Gastroesophageal sphincter (tissue), 4 donors: ENCODE measurements around the gene MLLT1. TPM values are rescaled to one million over a fixed set of nuclear protein-coding genes. Genes with fewer than 3 reads are reported as not detected.
A peak's percentile ranks its signal among the peaks of the same experiment; 100 is the strongest.

ENCODE experiments used
- ATAC-seq: fragments of 150-250 bp; one replicate; pipeline ENCODE4 v1.9.1; 2016; ENCODE audit warnings: mild to moderate bottlenecking, moderate library complexity
- H3K27ac ChIP-seq, 4 donors: fragments of 200-600 bp; sonication (generic) in 3 of 4; 1 replicate in 3 of 4; 2 replicates in 1 of 4; pipeline ENCODE4 v1.5.1; 2016 to 2019
- H3K27me3 ChIP-seq: fragments of 200-600 bp; sonication (generic); one replicate; pipeline ENCODE4 v1.5.1; 2019
- H3K36me3 ChIP-seq, 2 donors: fragments of 200-600 bp; sonication (generic); one replicate each; pipeline ENCODE4 v1.5.1; 2019; ENCODE audit warnings: control low read depth in 1 of 2
- H3K4me1 ChIP-seq, 3 donors: fragments of 200-600 bp; sonication (generic); 1 replicate in 2 of 3; 2 replicates in 1 of 3; pipeline ENCODE4 v1.5.1; 2016 to 2019; ENCODE audit warnings: control low read depth in 2 of 3
- H3K4me3 ChIP-seq, 2 donors: fragments of 200-600 bp; sonication (generic); one replicate each; pipeline ENCODE4 v1.5.1; 2019; ENCODE audit warnings: mild to moderate bottlenecking in 1 of 2, moderate library complexity in 1 of 2
- H3K9me3 ChIP-seq, 3 donors: fragments of 200-600 bp; sonication (generic); one replicate each; pipeline ENCODE4 v1.5.1; 2017 to 2019; ENCODE audit warnings: control low read depth in 2 of 3
- CTCF ChIP-seq, 4 experiments: fragments of 200-600 bp in 2 of 4; fragments of 450-650 bp in 2 of 4; sonication (generic) in 1 of 4; IDR thresholded peaks; one replicate each; pipeline ENCODE4 v1.5.1; 2017 to 2019; ENCODE audit warnings: antibody characterized with exemption in 4 of 4, mild to moderate bottlenecking in 2 of 4, moderate library complexity in 2 of 4
- EP300 ChIP-seq: sonication (generic); formaldehyde crosslinking; IDR thresholded peaks from one replicate; pipeline ENCODE4 v1.6.1; 2017; ENCODE audit warnings: antibody characterized with exemption, mild to moderate bottlenecking
- POLR2A ChIP-seq, 2 donors: fragments of 450-650 bp; IDR thresholded peaks; one replicate each; pipeline ENCODE4 v1.6.1; 2017; ENCODE audit warnings: antibody characterized with exemption in 2 of 2, mild to moderate bottlenecking in 2 of 2, moderate library complexity in 1 of 2
- POLR2AphosphoS5 ChIP-seq: sonication (generic); formaldehyde crosslinking; IDR thresholded peaks from one replicate; pipeline ENCODE4 v1.6.1; 2017; ENCODE audit warnings: antibody characterized with exemption
- WGBS, 2 donors: methylation state at CpG; one replicate each; pipeline ENCODE4 v1.1.5; 2018; ENCODE audit warnings: low coverage in 1 of 2; 5-methylcytosine and 5-hydroxymethylcytosine counted together
- total RNA-seq, 4 donors: library from RNA; depleted of rRNA; stranded (reverse); fragments of >200 nt; gene quantifications; one replicate each; pipeline ENCODE4 v1.1.0, GENCODE V29; 2016

MLLT1 gene
- total RNA-seq, 4 donors from 2014 or later, result 21.4 to 42.5 (median 23.8) TPM

GRCh38 chr19:6248844-6249243, 30.9 kb downstream of the MLLT1 start:
- Histone ChIP-seq H3K4me1 (peaks cover 0 to 53% (median 0%) of the 10 kb centered on the region in 3 donors), H3K27me3 (no peaks in the 10 kb centered on the region), H3K4me3 (no peak overlapping the region), H3K27ac (peak overlapping the region in 2 of 4 donors; percentile 32 to 50), H3K9me3 (no peaks in the 10 kb centered on the region), H3K36me3 (no peaks in the 10 kb centered on the region)
- TF ChIP-seq POLR2AphosphoS5, result no peak
- no peak for TF ChIP-seq EP300
- TF ChIP-seq CTCF (IDR thresholded peaks at IDR 0.05), result no peak
- TF ChIP-seq POLR2A (IDR thresholded peaks at IDR 0.05), result no peak
- ATAC-seq, result no peak
- 21 to 48% methylated on average over 6 of the region's 6 CpGs for WGBS, 2 donors

DNA sequence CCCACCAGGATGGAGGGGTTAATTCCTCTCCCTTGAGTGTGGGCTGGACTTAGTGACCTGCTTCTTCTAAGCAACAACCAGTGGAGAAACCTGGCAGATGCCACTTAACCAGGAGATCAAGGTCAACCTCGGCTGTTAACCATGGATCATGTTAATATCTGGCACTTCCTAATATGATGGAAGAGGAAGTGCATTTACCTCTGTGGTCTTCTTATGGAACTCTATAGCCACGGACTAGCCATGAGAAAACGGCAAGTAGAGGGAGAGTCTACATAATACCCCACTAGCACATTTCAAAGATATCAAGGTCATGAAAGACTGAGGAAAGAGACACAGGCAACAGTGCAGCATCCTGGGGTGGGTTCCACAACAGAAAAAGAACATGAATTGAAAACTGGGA, 31.4 kb downstream of the MLLT1 start:
- ATAC-seq, result no peak
- H3K27ac ChIP-seq, result peak overlapping the region in 2 of 4 donors; percentile 32 to 50
- H3K9me3 ChIP-seq, result no peaks in the 10 kb centered on the region
- WGBS, 2 donors, result 67 to 75% methylated on average over 2 to 3 of the region's 3 CpGs
- no peaks in the 10 kb centered on the region for H3K27me3 ChIP-seq
- TF ChIP-seq POLR2A (IDR thresholded peaks at IDR 0.05) (no peak), EP300 (no peak), POLR2AphosphoS5 (no peak), CTCF (IDR thresholded peaks at IDR 0.05) (no peak)
- H3K4me3 ChIP-seq, result no peak overlapping the region
- H3K36me3 ChIP-seq, result no peaks in the 10 kb centered on the region
- H3K4me1 ChIP-seq, result peaks cover 0 to 58% (median 3%) of the 10 kb centered on the region in 3 donors

GRCh38 chr19:6247007-6247288, 32.8 kb downstream of the MLLT1 start:
- WGBS, 2 donors, result 80 to 98% methylated on average over 1 to 5 of the region's 7 CpGs
- Histone ChIP-seq H3K4me3 (no peak overlapping the region), H3K9me3 (no peaks in the 10 kb centered on the region), H3K27ac (no peak overlapping the region), H3K27me3 (no peaks in the 10 kb centered on the region), H3K4me1 (peaks cover 0 to 70% (median 13%) of the 10 kb centered on the region in 3 donors), H3K36me3 (no peaks in the 10 kb centered on the region)
- no peak for ATAC-seq
- TF ChIP-seq CTCF (IDR thresholded peaks at IDR 0.05) (no peak), POLR2A (IDR thresholded peaks at IDR 0.05) (no peak), EP300 (no peak), POLR2AphosphoS5 (no peak)

- ATAC-seq, result no peak
- Histone ChIP-seq H3K27ac (no peak overlapping the region), H3K36me3 (no peaks in the 10 kb centered on the region), H3K27me3 (no peaks in the 10 kb centered on the region), H3K4me3 (no peak overlapping the region), H3K4me1 (peaks cover 0 to 70% (median 16%) of the 10 kb centered on the region in 3 donors), H3K9me3 (no peaks in the 10 kb centered on the region)
- 88 to 89% methylated on average over 17 to 18 of the region's 20 CpGs for WGBS, 2 donors
- TF ChIP-seq POLR2A (IDR thresholded peaks at IDR 0.05), result no peak
- TF ChIP-seq CTCF (IDR thresholded peaks at IDR 0.05), result no peak
- no peak for TF ChIP-seq POLR2AphosphoS5
Measured at GRCh38 chr19:6246174-6247006, 33.4 kb downstream of the MLLT1 start.

GRCh38 chr19:6242677-6243076, 37.1 kb downstream of the MLLT1 start:
- Histone ChIP-seq H3K9me3 (no peaks in the 10 kb centered on the region), H3K4me3 (no peak overlapping the region), H3K27ac (peak overlapping the region in 2 of 4 donors; percentile 30 to 35), H3K27me3 (no peaks in the 10 kb centered on the region), H3K36me3 (no peaks in the 10 kb centered on the region), H3K4me1 (peaks cover 0 to 70% (median 28%) of the 10 kb centered on the region in 3 donors)
- TF ChIP-seq EP300 (no peak), POLR2A (IDR thresholded peaks at IDR 0.05) (no peak), CTCF (IDR thresholded peaks at IDR 0.05) (no peak), POLR2AphosphoS5 (no peak)
- ATAC-seq, result no peak
- 54% methylated on average over 5 of the region's 10 CpGs; no CpG with 5 or more reads in 1 of the 2 donors for WGBS, 2 donors
